GM19351 (cell line): ENCODE results near the gene TMC2.

Source experiments
- ATAC-seq: cut with Tn5 transposase; IDR thresholded peaks from one replicate; pipeline ENCODE4 v1.9.1; 2021; ENCODE audit warnings: mild to moderate bottlenecking, moderate library complexity; ENCODE audit not compliant: unreplicated experiment

The TMC2 gene

GRCh38 chr20:2564406-2564805 is 28.0 kb downstream of the TMC2 start:
- no peak for ATAC-seq

DNA sequence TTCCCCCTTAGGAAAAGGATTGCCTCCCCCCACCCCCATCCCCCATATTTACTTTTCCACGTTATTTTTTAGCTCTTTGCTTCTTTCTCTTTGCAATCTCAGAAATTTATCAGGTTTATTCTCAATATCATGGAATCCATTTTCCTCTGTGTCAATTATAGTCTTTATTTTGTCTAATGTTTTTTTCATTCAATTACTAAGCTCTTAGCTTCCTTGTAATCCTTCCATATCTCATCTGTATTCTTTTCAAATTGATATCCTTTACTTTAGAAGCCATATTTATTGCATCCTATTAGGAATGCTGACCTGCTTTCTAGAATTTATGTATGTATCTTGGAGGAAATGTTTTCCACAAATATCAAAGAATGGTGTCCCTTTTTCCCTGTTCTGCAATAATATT is 39.3 kb downstream of the TMC2 start:
- ATAC-seq = no peak

DNA sequence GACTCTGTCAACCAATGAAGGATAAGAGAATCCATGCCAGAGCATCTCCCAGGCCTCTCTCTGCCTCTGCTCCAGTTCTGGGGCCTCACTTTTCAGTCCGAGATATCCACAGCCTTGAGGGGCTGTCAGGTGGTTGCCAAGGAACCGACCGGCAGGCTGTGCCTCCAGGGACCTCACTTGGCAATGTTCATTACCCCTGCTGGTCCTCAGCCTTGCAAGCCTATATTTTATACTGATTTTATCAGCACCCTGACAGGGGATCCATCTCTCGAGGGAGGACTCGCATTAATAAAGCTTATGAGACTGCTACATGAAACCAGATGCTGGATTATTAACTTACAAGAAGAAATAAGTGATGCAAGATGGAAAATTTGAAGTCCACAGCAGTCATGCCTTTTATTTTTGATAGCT is 39.9 kb downstream of the TMC2 start:
- ATAC-seq = no peak

DNA sequence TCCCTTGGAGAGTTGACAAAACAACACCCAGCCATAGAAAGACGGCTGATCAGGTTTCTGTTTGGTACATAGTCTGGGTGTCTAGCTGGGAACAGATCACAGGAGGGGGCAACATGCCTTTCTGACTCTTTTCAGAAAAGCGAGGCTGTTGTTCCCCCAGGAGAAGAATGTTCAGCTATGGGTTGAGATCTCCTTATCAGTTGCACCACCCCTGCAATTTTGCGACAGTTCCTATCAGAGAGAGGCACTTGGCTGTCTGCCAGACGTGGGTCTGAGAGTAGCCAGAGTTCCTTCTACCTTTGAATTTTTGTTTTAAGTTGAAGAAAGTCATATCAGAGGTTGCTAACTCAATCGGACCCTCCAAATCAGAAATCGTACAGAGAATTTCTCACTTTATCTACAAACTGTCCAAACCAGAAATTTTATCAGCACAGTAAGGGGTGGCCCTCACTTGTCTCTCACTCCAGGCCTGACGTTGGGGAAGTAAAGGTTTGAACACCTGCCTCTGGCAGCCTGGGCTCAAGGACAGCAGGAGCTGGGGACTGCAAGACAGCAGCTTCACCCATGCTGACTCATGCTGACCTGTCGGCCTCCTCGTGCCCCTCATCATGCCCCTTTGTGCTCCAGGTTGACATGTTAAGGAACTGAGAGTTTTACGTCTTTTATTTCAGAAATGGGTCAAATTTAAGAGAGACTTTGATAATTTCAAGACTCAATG is 42.3 kb downstream of the TMC2 start:
- no peak for ATAC-seq

GRCh38 chr20:2585811-2586210 is 49.4 kb downstream of the TMC2 start:
- ATAC-seq = no peak

GRCh38 chr20:2593756-2594155 is 57.4 kb downstream of the TMC2 start:
- no peak for ATAC-seq

GRCh38 chr20:2595076-2595475 is 58.7 kb downstream of the TMC2 start:
- no peak for ATAC-seq

- ATAC-seq = no peak
Measured at GRCh38 chr20:2596673-2597279, 60.4 kb downstream of the TMC2 start.

DNA sequence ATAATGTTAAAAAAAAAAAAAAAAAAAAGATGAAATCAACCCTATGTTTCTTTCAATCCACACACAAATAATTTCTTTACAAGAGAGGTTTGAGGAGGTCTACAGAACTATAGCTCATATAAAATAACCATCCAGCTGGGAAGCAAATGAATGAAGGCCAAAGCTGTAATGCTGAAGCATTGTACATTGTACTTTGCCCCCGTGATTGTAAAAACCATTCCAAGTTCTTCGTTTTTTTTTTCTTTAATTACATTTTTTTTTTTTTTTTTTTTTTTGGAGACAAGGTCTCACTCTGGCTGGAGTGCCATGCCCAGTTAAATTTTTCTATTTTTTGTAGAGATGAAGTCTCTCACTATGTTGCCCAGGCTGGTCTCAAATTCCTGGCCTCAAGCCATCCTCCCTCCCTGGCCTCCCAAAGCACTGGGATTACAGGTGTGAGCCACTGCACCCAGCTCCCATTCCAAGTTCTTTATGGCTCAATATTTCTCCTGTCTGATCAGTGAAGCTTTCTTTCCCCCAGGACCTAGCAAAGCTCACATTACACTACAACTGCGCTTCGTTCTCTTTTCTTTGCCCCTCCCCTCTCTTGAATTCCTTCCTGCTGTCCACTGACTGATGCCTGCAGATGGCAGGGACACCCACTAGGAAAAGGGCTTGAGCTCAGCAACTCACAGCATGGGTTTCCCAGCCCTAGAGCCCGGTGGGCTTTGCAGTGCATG is 63.1 kb downstream of the TMC2 start:
- no peak for ATAC-seq

GRCh38 chr20:2602046-2602735 is 65.8 kb downstream of the TMC2 start:
- ATAC-seq = no peak

GRCh38 chr20:2602746-2603145 is 66.4 kb downstream of the TMC2 start:
- no peak for ATAC-seq

- no peak for ATAC-seq
Measured at GRCh38 chr20:2603816-2604505, 67.6 kb downstream of the TMC2 start.

GRCh38 chr20:2604506-2604835 is 68.1 kb downstream of the TMC2 start:
- no peak for ATAC-seq

DNA sequence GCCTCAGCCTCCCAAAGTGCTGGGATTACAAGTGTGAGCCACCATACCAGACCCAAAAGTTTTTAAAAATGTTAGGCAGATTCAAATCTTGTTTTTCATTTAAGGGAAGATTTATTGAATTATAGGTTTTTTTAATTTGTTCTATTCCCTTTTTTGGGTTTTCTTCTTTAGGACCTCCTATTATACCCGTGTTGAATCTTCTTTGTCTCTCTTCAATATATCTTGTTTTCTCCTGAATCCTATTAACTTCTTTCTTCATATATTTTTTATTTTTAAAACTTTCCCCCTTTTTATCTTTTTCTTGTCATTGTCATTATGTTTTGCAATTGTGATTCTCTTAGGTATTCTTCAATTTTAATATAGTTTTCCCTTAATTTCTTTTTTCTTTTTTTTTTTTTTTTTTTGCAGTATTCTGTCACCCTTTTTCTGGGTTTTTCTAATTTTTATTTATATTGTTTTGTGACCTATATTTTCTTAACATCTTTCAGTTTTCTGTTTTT is 70.2 kb downstream of the TMC2 start:
- ATAC-seq = no peak

- ATAC-seq = no peak
Measured at GRCh38 chr20:2610326-2610725, 74.0 kb downstream of the TMC2 start.

DNA sequence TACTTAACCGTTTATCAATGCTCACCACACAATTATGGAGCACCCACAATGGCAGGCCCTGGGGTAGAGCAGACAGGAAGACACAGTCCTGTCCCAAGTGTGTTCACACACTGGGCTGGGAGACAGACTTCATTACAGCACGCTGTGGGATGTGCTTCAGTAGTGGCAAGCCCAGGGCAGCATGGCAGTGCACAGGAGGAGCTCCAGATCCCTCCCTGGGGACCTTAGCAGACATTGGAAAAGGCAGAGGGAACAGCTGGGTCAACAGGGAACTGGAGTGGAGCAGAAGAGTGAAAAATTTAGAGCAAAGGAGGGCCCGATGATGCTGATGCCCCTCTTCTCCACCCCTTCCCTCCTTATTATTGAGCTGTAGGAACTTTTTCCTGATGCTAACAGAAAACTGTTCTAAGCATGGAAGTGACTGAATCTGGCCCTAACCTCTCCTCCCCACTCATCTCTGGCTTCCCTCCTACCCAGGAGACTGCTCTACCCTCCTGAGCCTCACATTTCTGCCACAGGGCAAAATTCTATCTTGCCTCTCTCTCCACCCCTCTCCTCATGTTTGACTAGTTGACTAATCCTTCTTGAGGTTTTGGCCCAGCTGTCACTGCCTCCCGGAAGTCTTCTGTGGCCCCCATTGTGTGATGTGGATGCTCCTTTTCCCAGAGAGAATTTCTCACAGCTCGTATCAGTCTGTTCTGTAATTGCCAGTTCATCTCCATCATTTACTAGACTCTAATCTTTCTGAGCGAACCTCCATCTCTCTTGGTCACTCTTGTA is 74.8 kb downstream of the TMC2 start:
- ATAC-seq = no peak

GRCh38 chr20:2612073-2612472 is 75.7 kb downstream of the TMC2 start:
- no peak for ATAC-seq

- no peak for ATAC-seq
Measured at GRCh38 chr20:2616634-2617033, 80.3 kb downstream of the TMC2 start.

- ATAC-seq = no peak
Measured at GRCh38 chr20:2617099-2617714, 80.8 kb downstream of the TMC2 start.

- no peak for ATAC-seq
Measured at GRCh38 chr20:2618815-2619214, 82.4 kb downstream of the TMC2 start.
